ENCODE data around the gene PHC2.
"Not testable (repeated sequence)": the region's sequence is repeated elsewhere in the genome, so short reads cannot be mapped to it uniquely, and the experiment has no call there.

PHC2 gene

GRCh38 chr1:33296082-33296458 is 134.8 kb downstream of the PHC2 start:
- DNase-seq: peak in 1 of 2 donors; percentile 71
- Histone ChIP-seq H3K4me1 (peaks cover 0 to 41% (median 18%) of the 10 kb centered on the region in 4 donors), H3K27ac (peak overlapping the region; percentile 19 to 63), H3K4me3 (no peak overlapping the region), H3K9me3 (no peaks in the 10 kb centered on the region), H3K36me3 (peaks cover 13 to 70% (median 48%) of the 10 kb centered on the region in 3 donors), H3K27me3 (no peaks in the 10 kb centered on the region)
- TF ChIP-seq, protein P1, sequence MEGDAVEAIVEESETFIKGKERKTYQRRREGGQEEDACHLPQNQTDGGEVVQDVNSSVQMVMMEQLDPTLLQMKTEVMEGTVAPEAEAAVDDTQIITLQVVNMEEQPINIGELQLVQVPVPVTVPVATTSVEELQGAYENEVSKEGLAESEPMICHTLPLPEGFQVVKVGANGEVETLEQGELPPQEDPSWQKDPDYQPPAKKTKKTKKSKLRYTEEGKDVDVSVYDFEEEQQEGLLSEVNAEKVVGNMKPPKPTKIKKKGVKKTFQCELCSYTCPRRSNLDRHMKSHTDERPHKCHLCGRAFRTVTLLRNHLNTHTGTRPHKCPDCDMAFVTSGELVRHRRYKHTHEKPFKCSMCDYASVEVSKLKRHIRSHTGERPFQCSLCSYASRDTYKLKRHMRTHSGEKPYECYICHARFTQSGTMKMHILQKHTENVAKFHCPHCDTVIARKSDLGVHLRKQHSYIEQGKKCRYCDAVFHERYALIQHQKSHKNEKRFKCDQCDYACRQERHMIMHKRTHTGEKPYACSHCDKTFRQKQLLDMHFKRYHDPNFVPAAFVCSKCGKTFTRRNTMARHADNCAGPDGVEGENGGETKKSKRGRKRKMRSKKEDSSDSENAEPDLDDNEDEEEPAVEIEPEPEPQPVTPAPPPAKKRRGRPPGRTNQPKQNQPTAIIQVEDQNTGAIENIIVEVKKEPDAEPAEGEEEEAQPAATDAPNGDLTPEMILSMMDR (IDR thresholded peaks at IDR 0.05): no peak
- intact Hi-C loops (cut with DNase I; ENCODE audit: low total_unique reads): loop anchor here (1.0 to 5.0 kb wide), 3 partner anchors 34 to 171 kb away; no protein-coding TSS in a partner anchor

- H3K36me3 ChIP-seq: peaks cover 13 to 70% (median 48%) of the 10 kb centered on the region in 3 donors
- H3K27ac ChIP-seq: peak overlapping the region; percentile 19 to 63
- TF ChIP-seq, protein P1 (IDR thresholded peaks at IDR 0.05): peak; percentile 98
- peaks cover 0 to 36% (median 13%) of the 10 kb centered on the region in 4 donors for H3K4me1 ChIP-seq
- peak; percentile 84 to 92 for DNase-seq
- no peak overlapping the region for H3K4me3 ChIP-seq
- intact Hi-C loops (cut with DNase I; ENCODE audit: low total_unique reads): loop anchor here (1.0 to 5.0 kb wide), 3 partner anchors 33 to 172 kb away; no protein-coding TSS in a partner anchor
- H3K27me3 ChIP-seq: no peaks in the 10 kb centered on the region
- H3K9me3 ChIP-seq: no peaks in the 10 kb centered on the region
These were observed 135.3 kb downstream of the PHC2 start for GRCh38 chr1:33295450-33296081.

DNA sequence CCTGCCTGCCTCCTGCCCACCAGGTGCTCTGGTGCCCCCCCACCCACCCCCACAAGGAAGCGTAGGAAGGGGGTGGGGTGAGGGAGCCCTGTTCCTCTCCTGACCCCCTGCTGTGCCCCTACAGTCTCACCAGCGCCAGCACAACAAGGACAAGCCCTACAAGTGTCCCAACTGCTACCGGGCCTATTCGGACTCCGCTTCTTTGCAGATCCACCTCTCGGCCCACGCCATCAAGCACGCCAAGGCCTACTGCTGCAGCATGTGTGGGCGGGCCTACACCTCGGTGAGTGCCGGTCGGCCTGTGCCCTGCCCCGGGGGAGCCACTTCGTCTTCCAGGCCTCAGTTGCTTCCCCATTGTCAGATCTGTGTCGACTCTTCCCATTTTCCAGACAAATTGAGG is 135.9 kb downstream of the PHC2 start:
- Histone ChIP-seq H3K27me3 (no peaks in the 10 kb centered on the region), H3K9me3 (no peaks in the 10 kb centered on the region), H3K4me1 (peaks cover 0 to 34% (median 11%) of the 10 kb centered on the region in 4 donors), H3K27ac (peak overlapping the region; percentile 19 to 63), H3K36me3 (peaks cover 13 to 67% (median 48%) of the 10 kb centered on the region in 3 donors), H3K4me3 (no peak overlapping the region)
- intact Hi-C loops (cut with DNase I; ENCODE audit: low total_unique reads): loop anchor here (5.0 kb wide), 2 partner anchors 33 to 172 kb away; no protein-coding TSS in a partner anchor
- TF ChIP-seq, protein P1 (IDR thresholded peaks at IDR 0.05): no peak
- DNase-seq: peak in 1 of 2 donors; percentile 66

- no peaks in the 10 kb centered on the region for H3K27me3 ChIP-seq
- peak overlapping the region; percentile 19 to 63 for H3K27ac ChIP-seq
- H3K4me1 ChIP-seq: peaks cover 0 to 41% (median 18%) of the 10 kb centered on the region in 4 donors
- intact Hi-C loops (cut with DNase I; ENCODE audit: low total_unique reads): loop anchor here (5.0 kb wide), 2 partner anchors 32 to 173 kb away; no protein-coding TSS in a partner anchor
- TF ChIP-seq, protein P1 (IDR thresholded peaks at IDR 0.05): no peak
- DNase-seq: peak in 1 of 2 donors; percentile 56
- H3K9me3 ChIP-seq: no peaks in the 10 kb centered on the region
- H3K36me3 ChIP-seq: peaks cover 12 to 67% (median 41%) of the 10 kb centered on the region in 3 donors
- H3K4me3 ChIP-seq: no peak overlapping the region
These were observed 136.6 kb downstream of the PHC2 start for GRCh38 chr1:33294071-33295010.

DNA sequence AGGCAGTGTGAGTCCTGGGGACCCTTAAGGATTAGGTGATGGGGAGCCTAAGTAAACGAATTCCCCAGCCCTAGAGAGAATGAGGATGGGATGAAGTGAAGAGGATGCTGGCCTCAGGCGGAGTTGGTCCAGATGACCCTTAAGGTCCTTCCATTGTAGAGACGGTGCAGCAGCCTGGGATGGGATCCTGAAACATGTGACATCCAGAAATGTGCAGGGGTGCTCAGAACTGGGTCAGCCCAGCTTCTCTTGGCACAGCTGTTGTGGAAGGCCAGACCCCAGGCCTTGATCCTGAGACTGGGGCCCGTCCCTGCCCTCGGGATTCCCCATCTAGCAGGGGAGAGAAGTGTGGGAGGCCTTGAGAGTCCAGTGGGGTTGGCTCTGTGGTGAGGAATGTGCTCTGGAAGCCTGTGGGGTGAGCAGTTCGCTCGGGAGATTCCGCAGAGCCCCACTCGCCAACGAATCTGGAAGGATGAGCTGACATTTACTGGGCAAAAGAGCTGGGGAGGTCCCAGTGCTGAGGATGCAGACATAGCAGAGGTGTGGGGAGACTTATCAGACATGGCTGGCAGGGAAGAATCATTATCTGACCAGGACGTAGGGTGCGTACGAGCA is 138.1 kb downstream of the PHC2 start:
- TF ChIP-seq, protein P1 (IDR thresholded peaks at IDR 0.05): no peak
- no peaks in the 10 kb centered on the region for H3K27me3 ChIP-seq
- H3K4me1 ChIP-seq: peaks cover 0 to 50% (median 24%) of the 10 kb centered on the region in 4 donors
- no peaks in the 10 kb centered on the region for H3K9me3 ChIP-seq
- H3K27ac ChIP-seq: peak overlapping the region; percentile 33 to 63
- peaks cover 7 to 57% (median 33%) of the 10 kb centered on the region in 3 donors for H3K36me3 ChIP-seq
- peak in 1 of 2 donors; percentile 60 for DNase-seq
- no peak overlapping the region for H3K4me3 ChIP-seq
- intact Hi-C loops (cut with DNase I; ENCODE audit: low total_unique reads): no loop called here

DNA sequence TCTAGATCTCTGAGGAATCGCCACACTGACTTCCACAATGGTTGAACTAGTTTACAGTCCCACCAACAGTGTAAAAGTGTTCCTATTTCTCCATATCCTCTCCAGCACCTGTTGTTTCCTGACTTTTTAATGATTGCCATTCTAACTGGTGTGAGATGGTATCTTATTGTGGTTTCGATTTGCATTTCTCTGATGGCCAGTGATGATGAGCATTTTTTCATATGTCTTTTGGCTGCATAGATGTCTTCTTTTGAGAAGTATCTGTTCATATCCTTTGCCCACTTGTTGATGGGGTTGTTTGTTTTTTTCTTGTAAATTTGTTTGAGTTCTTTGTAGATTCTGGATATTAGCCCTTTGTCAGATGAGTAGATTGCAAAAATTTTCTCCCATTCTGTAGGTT is 140.3 kb downstream of the PHC2 start:
- Histone ChIP-seq H3K36me3 (peaks cover 0 to 45% (median 22%) of the 10 kb centered on the region in 3 donors), H3K4me1 (peaks cover 0 to 64% (median 24%) of the 10 kb centered on the region in 4 donors)
- H3K27me3 ChIP-seq; H3K4me3 ChIP-seq; DNase-seq; intact Hi-C loops (cut with DNase I; ENCODE audit: low total_unique reads); H3K9me3 ChIP-seq; H3K27ac ChIP-seq: not testable (repeated sequence)
